GM23248 (cell line): ENCODE measurements around the gene KRTDAP.

Experiments used
- EZH2 ChIP-seq: fragments of 200-600 bp; sonication (generic); IDR thresholded peaks from 2 replicates; pipeline ENCODE4 v1.6.1; 2018; ENCODE audit warnings: antibody characterized with exemption, mild to moderate bottlenecking; ENCODE audit not compliant: insufficient read depth, poor library complexity, severe bottlenecking
- EZH2phosphoT487 ChIP-seq: fragments of 200-600 bp; sonication (generic); IDR thresholded peaks from 2 replicates; pipeline ENCODE4 v1.6.1; 2018; ENCODE audit warnings: antibody characterized with exemption, moderate library complexity, mild to moderate bottlenecking, low read depth; ENCODE audit not compliant: insufficient read depth

DNA sequence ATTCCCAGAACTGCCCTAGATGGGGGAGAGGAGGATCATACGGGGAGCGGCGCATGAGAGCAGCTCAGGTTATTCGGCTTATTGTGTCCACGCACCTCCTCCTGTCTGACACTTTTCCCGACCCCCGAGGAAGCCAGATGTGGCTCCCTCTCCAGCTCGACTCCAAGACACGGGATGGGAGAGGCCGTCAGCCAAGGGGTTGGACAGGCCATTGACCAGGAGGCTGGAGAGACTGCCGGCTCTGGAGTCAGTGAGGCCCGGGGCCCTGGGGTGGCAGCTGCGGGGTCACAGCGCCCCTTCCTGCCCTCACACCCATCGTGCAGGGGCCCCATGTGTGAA is 20.3 kb upstream of the KRTDAP start:
- no peak for TF ChIP-seq EZH2phosphoT487
- TF ChIP-seq EZH2: no peak
